GM21786 (cell line): ENCODE data around the gene MYO7B.

Experiments
- ATAC-seq: cut with Tn5 transposase; IDR thresholded peaks from one replicate; pipeline ENCODE4 v1.9.1; 2021; ENCODE audit not compliant: unreplicated experiment

Gene MYO7B

DNA sequence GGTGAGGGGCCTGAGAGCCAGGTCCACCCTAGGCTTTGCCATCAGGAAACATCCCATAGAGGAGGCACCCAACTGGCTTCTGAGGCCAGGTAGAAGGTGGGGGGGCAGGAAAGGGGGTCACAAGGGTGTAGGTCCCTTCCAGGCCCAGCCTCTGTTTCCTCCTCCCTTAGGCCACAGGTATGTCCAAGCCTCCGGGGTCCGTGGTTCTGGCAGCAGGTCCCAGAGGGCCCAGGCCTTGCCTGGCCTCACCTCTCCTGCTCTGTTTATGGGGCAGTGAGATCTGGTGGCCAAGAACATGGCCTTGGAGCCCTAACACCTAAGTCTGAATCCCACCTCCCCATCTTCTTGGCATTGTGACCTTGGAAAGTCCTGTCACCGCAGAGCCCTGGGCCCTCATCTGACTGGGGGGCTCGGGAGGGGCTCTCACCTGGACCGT is 88.9 kb downstream of the MYO7B start:
- no peak for ATAC-seq

GRCh38 chr2:127624756-127625571 is 89.5 kb downstream of the MYO7B start:
- no peak for ATAC-seq

DNA sequence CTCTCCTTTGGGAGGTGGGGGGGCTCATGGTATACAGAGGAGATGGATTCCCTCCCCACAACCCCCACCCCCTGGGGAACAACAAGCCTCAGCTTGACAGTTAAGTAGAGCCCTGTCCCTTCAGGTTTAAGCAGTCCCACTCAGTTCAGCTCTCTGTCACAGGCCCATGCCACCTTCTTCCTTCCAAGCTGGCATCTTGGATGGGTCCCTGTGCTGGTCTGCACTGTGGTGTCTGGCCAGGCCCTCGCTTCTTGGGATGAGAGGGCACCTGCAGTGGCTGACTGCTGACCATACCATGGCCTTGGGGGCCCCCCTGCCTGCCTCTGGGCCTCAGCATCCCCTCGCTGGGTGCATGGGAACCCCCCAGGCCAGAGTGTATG is 90.1 kb downstream of the MYO7B start:
- ATAC-seq, result no peak

- ATAC-seq, result no peak
Measured at GRCh38 chr2:127626175-127626574, 90.7 kb downstream of the MYO7B start.

DNA sequence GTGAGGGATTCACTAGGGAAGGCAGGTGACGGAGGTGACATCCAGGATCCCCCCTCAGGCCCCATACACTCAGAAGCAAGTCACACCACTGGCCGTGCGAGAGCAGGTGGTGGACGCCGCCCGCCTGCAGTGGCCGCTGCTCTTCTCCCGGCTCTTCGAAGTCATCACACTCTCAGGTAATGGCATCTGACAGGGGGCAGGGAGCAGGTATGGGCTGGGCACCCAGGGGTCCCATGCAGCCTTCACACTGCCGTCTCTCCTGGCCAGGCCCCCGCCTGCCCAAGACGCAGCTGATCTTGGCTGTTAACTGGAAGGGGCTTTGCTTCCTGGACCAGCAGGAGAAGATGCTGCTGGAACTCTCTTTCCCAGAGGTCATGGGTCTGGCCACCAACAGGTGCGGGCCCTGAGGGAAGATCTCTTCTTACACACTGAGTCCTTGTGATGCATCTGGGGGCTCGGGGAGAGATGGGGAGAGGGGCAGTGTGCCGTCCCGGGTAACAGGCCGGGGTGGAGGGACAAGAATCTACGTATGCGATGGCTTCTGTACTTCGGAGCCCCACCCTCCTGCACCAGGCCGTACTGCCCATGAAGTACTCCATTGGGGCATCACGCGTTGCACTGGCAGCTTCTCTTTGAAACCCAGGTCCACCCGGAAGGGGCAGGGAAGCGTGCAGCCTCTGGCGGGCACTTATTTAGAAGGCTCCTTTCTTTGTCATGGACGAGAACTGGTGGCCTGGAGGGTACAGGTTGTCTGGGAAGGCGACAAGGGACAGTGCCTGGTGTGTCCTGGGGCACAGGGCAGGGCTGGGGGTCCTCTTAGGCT is 91.6 kb downstream of the MYO7B start:
- no peak for ATAC-seq

- ATAC-seq, result no peak
Measured at GRCh38 chr2:127627740-127628571, 92.5 kb downstream of the MYO7B start.

DNA sequence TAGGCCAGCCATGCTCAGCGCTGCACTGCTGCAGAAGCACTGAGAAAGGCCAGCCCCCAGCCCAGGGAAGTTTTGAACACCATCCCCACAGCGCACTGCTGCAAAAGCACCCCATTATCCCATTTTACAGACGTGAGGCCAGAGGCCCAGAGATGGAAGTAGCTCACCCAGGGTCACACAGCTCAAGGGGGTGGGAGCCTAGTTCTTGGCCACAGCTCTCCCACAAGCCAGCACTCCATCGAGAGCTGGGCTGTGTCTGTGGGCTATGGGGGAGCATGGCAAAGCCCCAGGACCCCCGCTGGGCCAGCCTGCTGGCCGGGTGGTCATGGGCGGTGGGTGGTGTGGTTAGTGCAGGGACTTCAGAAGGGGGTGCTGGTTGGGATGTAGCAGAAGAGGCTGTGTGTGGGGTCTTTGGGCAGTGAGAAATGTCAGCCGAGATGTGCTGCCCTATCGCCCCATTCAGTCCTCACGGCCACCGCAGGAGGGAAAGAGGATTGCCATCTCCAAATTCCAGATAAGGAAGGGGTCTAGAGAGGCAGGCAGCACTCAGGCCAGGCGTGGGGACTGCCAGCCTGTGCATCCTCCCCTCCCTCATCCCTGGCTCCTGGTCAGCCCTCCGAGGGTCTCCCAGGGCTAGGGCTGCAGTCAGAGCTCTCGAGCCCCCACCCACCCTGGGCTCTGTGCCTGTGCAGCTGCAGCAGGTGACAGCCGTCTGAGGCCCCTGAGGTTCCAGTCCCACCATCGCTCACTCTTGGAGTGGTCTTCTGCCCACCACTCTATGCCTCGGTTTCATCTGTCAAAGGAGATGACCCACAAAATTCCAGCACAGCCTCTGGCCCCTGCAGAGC is 93.5 kb downstream of the MYO7B start:
- ATAC-seq, result no peak

DNA sequence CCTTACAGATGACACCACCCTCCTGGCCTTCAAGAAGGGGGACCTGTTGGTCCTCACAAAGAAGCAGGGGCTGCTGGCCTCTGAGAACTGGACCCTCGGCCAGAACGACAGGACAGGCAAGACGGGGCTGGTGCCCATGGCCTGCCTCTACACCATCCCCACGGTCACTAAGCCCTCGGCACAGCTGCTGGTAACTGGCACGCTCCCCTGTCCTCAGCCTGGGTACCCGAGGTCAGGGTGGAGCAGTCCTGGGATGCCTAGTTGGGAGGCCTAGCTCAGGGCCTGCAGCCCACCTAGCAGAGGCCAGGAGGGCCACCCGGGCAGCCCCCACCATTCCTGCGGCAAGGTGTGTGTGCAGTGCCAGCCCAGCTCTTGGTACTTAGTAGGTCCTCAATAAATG is 94.2 kb downstream of the MYO7B start:
- no peak for ATAC-seq

GRCh38 chr2:127630096-127630863 is 94.8 kb downstream of the MYO7B start:
- no peak for ATAC-seq

GRCh38 chr2:127630864-127631540 is 95.5 kb downstream of the MYO7B start:
- ATAC-seq, result no peak

- ATAC-seq, result no peak
Measured at GRCh38 chr2:127631541-127631996, 96.1 kb downstream of the MYO7B start.

- no peak for ATAC-seq
Measured at GRCh38 chr2:127631997-127632581, 96.6 kb downstream of the MYO7B start.

GRCh38 chr2:127632592-127633489 is 97.4 kb downstream of the MYO7B start:
- peak; percentile 48 for ATAC-seq

GRCh38 chr2:127633556-127634065 is 98.1 kb downstream of the MYO7B start:
- ATAC-seq, result no peak

- ATAC-seq, result no peak
Measured at GRCh38 chr2:127634066-127634617, 98.7 kb downstream of the MYO7B start.

DNA sequence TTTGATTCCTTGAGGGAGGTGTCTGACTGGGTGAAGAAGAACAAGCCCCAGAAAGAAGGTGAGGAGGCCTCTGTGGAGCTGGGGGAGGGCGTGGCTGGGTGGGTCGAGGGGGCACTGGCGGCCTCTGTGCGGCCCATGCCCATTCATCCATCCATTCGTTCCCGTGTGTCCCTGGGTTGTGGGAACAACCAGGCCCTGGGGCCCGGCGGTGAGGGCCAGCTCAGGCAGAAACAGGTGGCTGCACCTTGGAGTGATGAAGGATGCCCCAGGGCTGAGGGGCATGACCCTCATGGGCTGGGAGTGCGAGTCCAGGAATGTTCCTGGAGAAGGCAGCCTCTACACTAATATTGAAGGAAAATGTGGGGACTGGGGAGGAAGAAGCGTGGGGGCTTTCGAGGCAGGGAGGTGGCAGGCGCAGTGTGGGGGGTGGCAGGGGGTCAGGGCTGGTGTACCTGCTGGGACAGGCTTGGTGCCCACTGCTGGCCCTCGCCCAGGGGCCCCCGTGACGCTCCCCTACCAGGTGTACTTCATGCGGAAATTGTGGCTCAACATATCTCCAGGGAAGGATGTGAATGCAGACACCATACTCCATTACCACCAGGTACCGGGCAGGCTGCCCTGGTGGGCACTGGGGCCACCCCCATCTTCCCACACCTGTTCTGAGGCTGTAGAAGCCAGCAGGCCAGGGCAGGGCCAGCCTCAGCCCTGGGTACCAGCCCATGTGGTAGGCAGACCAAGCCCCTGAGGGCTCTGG is 99.3 kb downstream of the MYO7B start:
- ATAC-seq, result no peak
